ENCODE data around the gene GPC5. TPM values are rescaled to one million over a fixed set of nuclear protein-coding genes. Genes with fewer than 3 reads are reported as not detected.

Gene GPC5
- total and polyA plus RNA-seq, 3 donors from 2014 or later = 11.5 to 81.8 (median 52.1) TPM

DNA sequence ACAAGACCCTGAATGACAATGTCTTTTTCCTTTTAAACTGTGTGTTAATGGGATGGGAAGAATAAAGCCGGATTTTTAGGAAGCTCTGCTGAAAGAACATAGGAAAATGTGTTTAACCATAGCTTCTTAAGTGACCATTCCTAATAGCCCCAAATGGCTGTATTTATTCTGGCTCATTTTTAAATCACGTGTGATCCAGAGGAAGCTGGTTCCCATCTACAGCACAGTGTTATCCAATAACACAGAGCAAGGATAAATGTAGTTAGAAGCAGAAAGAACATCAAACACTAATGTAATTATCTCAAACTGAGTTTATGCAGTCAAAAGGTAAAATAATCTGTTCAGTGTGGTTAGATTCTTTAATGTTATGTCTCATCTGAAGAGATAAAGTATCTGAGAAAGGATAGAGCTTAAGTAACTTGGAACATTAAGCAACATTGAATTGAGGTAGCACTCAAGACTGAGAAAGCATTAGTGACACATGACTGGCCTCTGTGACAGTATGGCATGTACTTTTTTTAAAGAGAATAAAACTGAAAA lies 853.3 kb downstream of the GPC5 start:
- Histone ChIP-seq H3K36me3 (ENCODE audit: low read depth, missing control alignments) (no peaks in the 10 kb centered on the region), H3K9me3 (no peaks in the 10 kb centered on the region), H3K4me3 (no peak overlapping the region), H3K4me1 (no peaks in the 10 kb centered on the region), H3K27ac (no peak overlapping the region), H3K27me3 (no peaks in the 10 kb centered on the region)
- intact Hi-C loops (cut with DNase I; ENCODE audit: low total_unique reads) = no loop called here
- TF ChIP-seq, protein P1, sequence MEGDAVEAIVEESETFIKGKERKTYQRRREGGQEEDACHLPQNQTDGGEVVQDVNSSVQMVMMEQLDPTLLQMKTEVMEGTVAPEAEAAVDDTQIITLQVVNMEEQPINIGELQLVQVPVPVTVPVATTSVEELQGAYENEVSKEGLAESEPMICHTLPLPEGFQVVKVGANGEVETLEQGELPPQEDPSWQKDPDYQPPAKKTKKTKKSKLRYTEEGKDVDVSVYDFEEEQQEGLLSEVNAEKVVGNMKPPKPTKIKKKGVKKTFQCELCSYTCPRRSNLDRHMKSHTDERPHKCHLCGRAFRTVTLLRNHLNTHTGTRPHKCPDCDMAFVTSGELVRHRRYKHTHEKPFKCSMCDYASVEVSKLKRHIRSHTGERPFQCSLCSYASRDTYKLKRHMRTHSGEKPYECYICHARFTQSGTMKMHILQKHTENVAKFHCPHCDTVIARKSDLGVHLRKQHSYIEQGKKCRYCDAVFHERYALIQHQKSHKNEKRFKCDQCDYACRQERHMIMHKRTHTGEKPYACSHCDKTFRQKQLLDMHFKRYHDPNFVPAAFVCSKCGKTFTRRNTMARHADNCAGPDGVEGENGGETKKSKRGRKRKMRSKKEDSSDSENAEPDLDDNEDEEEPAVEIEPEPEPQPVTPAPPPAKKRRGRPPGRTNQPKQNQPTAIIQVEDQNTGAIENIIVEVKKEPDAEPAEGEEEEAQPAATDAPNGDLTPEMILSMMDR (IDR thresholded peaks at IDR 0.05) = no peak
- no peak for TF ChIP-seq POLR2A (IDR thresholded peaks at IDR 0.05)
- 49 to 57% methylated on average over 2 of the region's 2 CpGs for WGBS, 2 donors
- DNase-seq = no peak

DNA sequence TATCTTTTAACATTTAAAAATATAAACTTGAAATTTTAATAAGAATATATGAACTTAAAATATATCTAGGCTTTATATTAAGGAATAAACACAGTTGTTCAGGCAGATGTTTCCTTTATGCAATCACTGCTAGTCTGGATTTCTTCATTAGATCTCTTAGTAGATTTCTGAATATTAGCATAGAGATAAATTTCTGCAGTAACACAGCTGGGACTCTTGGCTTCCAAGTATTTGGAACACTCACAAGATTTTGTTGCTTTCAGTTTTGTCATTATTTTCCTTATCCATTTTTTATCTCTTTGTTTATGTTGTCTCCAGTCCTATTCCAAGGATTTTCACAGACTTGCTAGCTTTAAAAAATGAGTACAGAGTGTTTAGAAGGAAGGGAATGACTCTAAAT lies 857.1 kb downstream of the GPC5 start:
- TF ChIP-seq, protein P1 (IDR thresholded peaks at IDR 0.05) = no peak
- no peak for TF ChIP-seq POLR2A (IDR thresholded peaks at IDR 0.05)
- no peaks in the 10 kb centered on the region for H3K27me3 ChIP-seq
- intact Hi-C loops (cut with DNase I; ENCODE audit: low total_unique reads) = no loop called here
- no peak overlapping the region for H3K4me3 ChIP-seq
- no peaks in the 10 kb centered on the region for H3K9me3 ChIP-seq
- H3K4me1 ChIP-seq = no peaks in the 10 kb centered on the region
- no peak for DNase-seq
- H3K27ac ChIP-seq = no peak overlapping the region
- H3K36me3 ChIP-seq (ENCODE audit: low read depth, missing control alignments) = no peaks in the 10 kb centered on the region

DNA sequence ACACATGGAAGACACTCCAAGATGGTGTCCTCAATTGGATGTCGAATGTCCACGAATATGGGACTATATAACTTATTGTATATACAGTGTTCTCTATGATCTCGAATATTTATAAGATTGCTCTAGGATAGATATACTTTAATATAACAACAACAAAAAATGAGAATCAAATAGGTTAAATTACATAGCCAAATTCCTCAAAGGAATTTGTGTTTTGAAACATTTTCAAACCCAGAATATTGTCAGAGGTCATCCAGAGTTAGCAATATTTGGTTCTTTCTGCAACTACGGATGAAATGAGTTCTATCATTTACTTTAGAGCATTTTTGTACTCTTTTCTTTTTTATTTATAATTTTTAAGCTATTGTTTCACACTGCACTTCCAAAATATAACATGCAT lies 857.8 kb downstream of the GPC5 start:
- TF ChIP-seq, protein P1 (IDR thresholded peaks at IDR 0.05) = no peak
- no peak for TF ChIP-seq POLR2A (IDR thresholded peaks at IDR 0.05)
- Histone ChIP-seq H3K27me3 (no peaks in the 10 kb centered on the region), H3K27ac (no peak overlapping the region), H3K4me1 (no peaks in the 10 kb centered on the region), H3K4me3 (no peak overlapping the region), H3K36me3 (ENCODE audit: low read depth, missing control alignments) (no peaks in the 10 kb centered on the region), H3K9me3 (no peaks in the 10 kb centered on the region)
- no peak for DNase-seq
- WGBS, 2 donors = 72 to 79% methylated on average over 4 of the region's 4 CpGs
- intact Hi-C loops (cut with DNase I; ENCODE audit: low total_unique reads) = no loop called here

DNA sequence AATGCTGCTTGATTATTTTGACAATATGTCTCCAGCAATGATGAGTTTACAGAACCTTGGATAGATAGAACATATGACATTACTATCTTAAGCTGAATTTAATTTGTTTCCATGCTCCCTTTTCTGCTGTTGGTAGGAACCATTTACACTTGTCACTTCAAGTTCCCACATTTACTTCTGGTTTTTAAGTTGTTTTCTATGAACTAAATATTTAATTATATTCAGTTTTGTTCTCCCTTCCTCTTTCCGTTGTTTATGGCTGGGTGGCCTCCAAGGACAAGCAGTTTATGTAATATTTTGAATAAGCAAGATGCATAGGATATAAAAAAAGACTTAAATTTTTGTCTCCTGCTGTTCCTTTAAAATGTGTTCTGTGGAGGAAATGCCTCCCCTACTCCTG lies 860.6 kb downstream of the GPC5 start:
- H3K4me3 ChIP-seq = no peak overlapping the region
- no peaks in the 10 kb centered on the region for H3K27me3 ChIP-seq
- DNase-seq = no peak
- WGBS, 2 donors = 42 to 79% methylated on average over 1 of the region's 1 CpG
- intact Hi-C loops (cut with DNase I; ENCODE audit: low total_unique reads) = no loop called here
- TF ChIP-seq POLR2A (IDR thresholded peaks at IDR 0.05) = no peak
- TF ChIP-seq, protein P1 (IDR thresholded peaks at IDR 0.05) = no peak
- H3K4me1 ChIP-seq = no peaks in the 10 kb centered on the region
- no peaks in the 10 kb centered on the region for H3K9me3 ChIP-seq
- no peak overlapping the region for H3K27ac ChIP-seq
- no peaks in the 10 kb centered on the region for H3K36me3 ChIP-seq (ENCODE audit: low read depth, missing control alignments)

DNA sequence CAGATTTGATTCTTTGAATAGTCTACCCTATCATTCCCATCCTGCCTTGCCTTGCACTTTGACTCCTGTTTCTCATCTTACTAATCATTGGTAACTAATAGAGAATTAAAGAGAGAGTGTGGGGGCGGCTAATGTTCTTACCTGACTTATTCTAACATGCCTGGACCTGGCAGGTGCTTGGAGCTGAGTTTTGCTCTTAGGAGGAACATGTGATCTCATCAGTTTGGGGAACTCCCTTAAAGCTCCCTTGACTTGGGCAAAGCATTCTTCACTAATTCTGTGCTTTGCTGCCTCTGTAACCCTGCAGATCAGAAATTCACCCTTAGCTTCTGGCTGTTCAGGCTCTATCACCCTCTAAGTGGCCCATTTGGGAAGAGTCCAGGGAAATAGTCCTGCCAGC lies 861.1 kb downstream of the GPC5 start:
- no peak overlapping the region for H3K4me3 ChIP-seq
- H3K4me1 ChIP-seq = no peaks in the 10 kb centered on the region
- WGBS, 2 donors = 94 to 96% methylated on average over 1 of the region's 1 CpG
- no peak for TF ChIP-seq POLR2A (IDR thresholded peaks at IDR 0.05)
- TF ChIP-seq, protein P1 (IDR thresholded peaks at IDR 0.05) = no peak
- H3K27me3 ChIP-seq = no peaks in the 10 kb centered on the region
- no peak overlapping the region for H3K27ac ChIP-seq
- H3K36me3 ChIP-seq (ENCODE audit: low read depth, missing control alignments) = no peaks in the 10 kb centered on the region
- DNase-seq = no peak
- intact Hi-C loops (cut with DNase I; ENCODE audit: low total_unique reads) = no loop called here
- H3K9me3 ChIP-seq = no peaks in the 10 kb centered on the region

Data from testis (tissue), 3 donors.